ENCODE results near the gene HAPLN3. TPM values are rescaled to one million over a fixed set of nuclear protein-coding genes. Genes with fewer than 3 reads are reported as not detected.
"Not testable (repeated sequence)": the region's sequence is repeated elsewhere in the genome, so short reads cannot be mapped to it uniquely, and the experiment has no call there.

HAPLN3 gene
- total RNA-seq, 2 experiments from 2014 or later = 79.0 to 80.2 TPM

GRCh38 chr15:88920892-88921435 is 25.6 kb upstream of the HAPLN3 start:
- H3K4me1 Mint-ChIP-seq (ENCODE audit: low read depth); H3K36me3 ChIP-seq (ENCODE audit: insufficient read depth, low read length); H3K4me3 Mint-ChIP-seq; H3K27ac ChIP-seq (ENCODE audit: low read depth in 1 of 2, low read length in 2 of 2); CTCF ChIA-PET; H3K27me3 Mint-ChIP-seq; H3K4me1 ChIP-seq (ENCODE audit: insufficient read depth, low read length); H3K36me3 Mint-ChIP-seq (ENCODE audit: low read depth); H3K9me3 Mint-ChIP-seq; POLR2A ChIA-PET; H3K27ac Mint-ChIP-seq; DNase-seq; ATAC-seq (ENCODE audit: poor library complexity); H3K27me3 ChIP-seq (ENCODE audit: control insufficient read depth in 1 of 2, insufficient read depth in 2 of 2, low read length in 2 of 2); H3K9me3 ChIP-seq (ENCODE audit: control insufficient read depth in 1 of 2, insufficient read depth in 1 of 2, low read length in 2 of 2); intact Hi-C loops (cut with DNase I, micrococcal nuclease); H3K4me3 ChIP-seq (ENCODE audit: low read length): not testable (repeated sequence)

GRCh38 chr15:88920186-88920891 is 25.0 kb upstream of the HAPLN3 start:
- Mint-ChIP-seq H3K27ac (no peak overlapping the region), H3K4me3 (no peak overlapping the region), H3K4me1 (ENCODE audit: low read depth) (no peaks in the 10 kb centered on the region), H3K27me3 (peaks cover 4% of the 10 kb centered on the region), H3K9me3 (no peaks in the 10 kb centered on the region), H3K36me3 (ENCODE audit: low read depth) (no peaks in the 10 kb centered on the region)
- H3K27ac ChIP-seq (ENCODE audit: low read depth in 1 of 2, low read length in 2 of 2) = no peak overlapping the region
- no peaks in the 10 kb centered on the region for H3K4me1 ChIP-seq (ENCODE audit: insufficient read depth, low read length)
- CTCF ChIA-PET = interaction anchor here (1.0 kb wide), 1 partner anchor 16 kb away, joined by 3 read pairs; no protein-coding TSS in a partner anchor
- H3K27me3 ChIP-seq (ENCODE audit: control insufficient read depth in 1 of 2, insufficient read depth in 2 of 2, low read length in 2 of 2) = no peaks in the 10 kb centered on the region
- ATAC-seq (ENCODE audit: poor library complexity) = no peak
- TF ChIP-seq CTCF (IDR thresholded peaks at IDR 0.05) = no peak
- no peaks in the 10 kb centered on the region for H3K9me3 ChIP-seq (ENCODE audit: control insufficient read depth in 1 of 2, insufficient read depth in 1 of 2, low read length in 2 of 2)
- POLR2A ChIA-PET = no interaction called here
- no peak for DNase-seq
- no peak overlapping the region for H3K4me3 ChIP-seq (ENCODE audit: low read length)
- intact Hi-C loops (cut with DNase I, micrococcal nuclease) = no loop called here
- H3K36me3 ChIP-seq (ENCODE audit: insufficient read depth, low read length) = no peaks in the 10 kb centered on the region

- Histone ChIP-seq H3K4me1 (ENCODE audit: insufficient read depth, low read length) (peaks cover 3% of the 10 kb centered on the region), H3K27me3 (ENCODE audit: control insufficient read depth in 1 of 2, insufficient read depth in 2 of 2, low read length in 2 of 2) (no peaks in the 10 kb centered on the region), H3K27ac (ENCODE audit: low read depth in 1 of 2, low read length in 2 of 2) (no peak overlapping the region), H3K36me3 (ENCODE audit: insufficient read depth, low read length) (no peaks in the 10 kb centered on the region), H3K9me3 (ENCODE audit: control insufficient read depth in 1 of 2, insufficient read depth in 1 of 2, low read length in 2 of 2) (no peaks in the 10 kb centered on the region), H3K4me3 (ENCODE audit: low read length) (no peak overlapping the region)
- no peaks in the 10 kb centered on the region for H3K36me3 Mint-ChIP-seq (ENCODE audit: low read depth)
- DNase-seq = peak in 1 of 14 experiments; percentile 24
- POLR2A ChIA-PET = no interaction called here
- H3K4me1 Mint-ChIP-seq (ENCODE audit: low read depth) = peaks cover 3% of the 10 kb centered on the region
- CTCF ChIA-PET = no interaction called here
- no peak overlapping the region for H3K27ac Mint-ChIP-seq
- TF ChIP-seq CTCF (IDR thresholded peaks at IDR 0.05) = no peak
- no peak overlapping the region for H3K4me3 Mint-ChIP-seq
- no peak for ATAC-seq (ENCODE audit: poor library complexity)
- no peaks in the 10 kb centered on the region for H3K9me3 Mint-ChIP-seq
- peaks cover 4% of the 10 kb centered on the region for H3K27me3 Mint-ChIP-seq
- intact Hi-C loops (cut with DNase I, micrococcal nuclease) = no loop called here
Measured at GRCh38 chr15:88918738-88919137, 23.4 kb upstream of the HAPLN3 start.

Data from CD4-positive, alpha-beta T cell (primary cell).